Measurements from ENCODE around the gene PTPRD. TPM values are rescaled to one million over a fixed set of nuclear protein-coding genes. Genes with fewer than 3 reads are reported as not detected.
A peak's percentile ranks its signal among the peaks of the same experiment; 100 is the strongest.

The PTPRD gene
- total RNA-seq, 1 donor from 2014 or later = 5.7 TPM

DNA sequence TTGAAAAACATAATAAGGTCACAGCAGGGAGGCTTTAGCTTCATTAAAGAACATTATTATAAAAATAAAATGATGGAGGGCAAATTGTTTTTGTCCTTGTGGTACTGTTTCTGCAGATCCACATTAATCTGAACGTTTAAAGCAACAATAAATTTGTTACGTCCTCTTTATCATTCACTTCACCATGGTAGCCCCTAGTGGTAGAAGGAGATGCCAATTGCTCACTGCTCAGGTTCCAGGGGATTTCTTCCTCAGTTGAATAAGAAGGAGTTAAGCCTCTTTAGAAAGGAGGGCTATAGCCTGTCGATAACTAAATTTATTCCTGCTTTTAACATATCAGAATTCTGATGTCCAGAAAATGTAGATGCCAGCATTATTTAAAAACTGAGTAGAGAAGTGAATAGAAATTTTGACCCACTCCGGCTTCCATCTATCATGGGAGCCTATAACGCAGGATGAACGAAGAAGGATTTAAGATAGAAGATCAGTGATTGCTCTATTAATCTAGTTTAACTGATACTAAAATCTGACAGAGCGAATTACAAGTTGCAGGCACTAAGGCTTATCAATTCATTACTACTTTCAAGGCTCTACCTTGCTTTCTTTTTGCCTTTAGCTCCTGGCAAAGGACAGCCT lies 692.3 kb downstream of the PTPRD start:
- Mint-ChIP-seq H3K9me3 (ENCODE audit: low read depth) (peaks cover 7% of the 10 kb centered on the region), H3K36me3 (ENCODE audit: low read depth) (peaks cover 2% of the 10 kb centered on the region)

GRCh38 chr9:9919174-9919775 lies 693.5 kb downstream of the PTPRD start:
- no peak overlapping the region for H3K27ac Mint-ChIP-seq (ENCODE audit: unreplicated experiment)
- DNase-seq (ENCODE audit: low spot score) = no peak
- H3K4me3 Mint-ChIP-seq (ENCODE audit: unreplicated experiment) = no peak overlapping the region
- peaks cover 12% of the 10 kb centered on the region for H3K27me3 Mint-ChIP-seq (ENCODE audit: low read depth)
- H3K9me3 Mint-ChIP-seq (ENCODE audit: low read depth) = peaks cover 14% of the 10 kb centered on the region
- H3K36me3 Mint-ChIP-seq (ENCODE audit: low read depth) = peaks cover 2% of the 10 kb centered on the region
- H3K4me1 Mint-ChIP-seq (ENCODE audit: low read depth) = no peaks in the 10 kb centered on the region
- TF ChIP-seq CTCF (IDR thresholded peaks at IDR 0.05) = no peak

More for the DNA sequence above, 692.3 kb downstream of the PTPRD start:
- H3K4me1 Mint-ChIP-seq (ENCODE audit: low read depth) = no peaks in the 10 kb centered on the region
- no peak for DNase-seq (ENCODE audit: low spot score)
- H3K27me3 Mint-ChIP-seq (ENCODE audit: low read depth) = peaks cover 13% of the 10 kb centered on the region
- no peak overlapping the region for H3K27ac Mint-ChIP-seq (ENCODE audit: unreplicated experiment)
- no peak overlapping the region for H3K4me3 Mint-ChIP-seq (ENCODE audit: unreplicated experiment)
- TF ChIP-seq CTCF (IDR thresholded peaks at IDR 0.05) = peak; percentile 36

DNA sequence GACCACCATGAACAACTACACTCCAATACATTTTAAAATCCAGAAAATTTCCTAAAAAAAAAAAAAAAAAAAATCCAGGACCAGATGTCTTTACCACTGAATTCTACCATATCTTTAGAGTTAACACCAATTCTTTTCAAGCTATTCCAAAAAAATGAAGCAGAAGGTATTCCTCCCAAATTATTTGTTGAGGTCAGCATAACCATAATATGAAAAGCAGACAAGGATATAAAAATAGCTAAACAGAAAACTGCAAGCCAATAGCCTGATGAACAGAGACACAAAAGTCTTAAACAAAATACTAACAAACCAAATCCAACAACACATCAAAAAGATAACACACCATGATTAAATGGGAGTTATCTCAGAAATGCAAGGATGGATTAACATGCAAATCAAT lies 695.4 kb downstream of the PTPRD start:
- DNase-seq (ENCODE audit: low spot score) = no peak
- H3K27ac Mint-ChIP-seq (ENCODE audit: unreplicated experiment) = no peak overlapping the region
- no peaks in the 10 kb centered on the region for H3K4me1 Mint-ChIP-seq (ENCODE audit: low read depth)
- H3K4me3 Mint-ChIP-seq (ENCODE audit: unreplicated experiment) = no peak overlapping the region
- H3K27me3 Mint-ChIP-seq (ENCODE audit: low read depth) = peaks cover 8% of the 10 kb centered on the region
- peaks cover 14% of the 10 kb centered on the region for H3K9me3 Mint-ChIP-seq (ENCODE audit: low read depth)
- H3K36me3 Mint-ChIP-seq (ENCODE audit: low read depth) = peaks cover 2% of the 10 kb centered on the region
- TF ChIP-seq CTCF (IDR thresholded peaks at IDR 0.05) = no peak

DNA sequence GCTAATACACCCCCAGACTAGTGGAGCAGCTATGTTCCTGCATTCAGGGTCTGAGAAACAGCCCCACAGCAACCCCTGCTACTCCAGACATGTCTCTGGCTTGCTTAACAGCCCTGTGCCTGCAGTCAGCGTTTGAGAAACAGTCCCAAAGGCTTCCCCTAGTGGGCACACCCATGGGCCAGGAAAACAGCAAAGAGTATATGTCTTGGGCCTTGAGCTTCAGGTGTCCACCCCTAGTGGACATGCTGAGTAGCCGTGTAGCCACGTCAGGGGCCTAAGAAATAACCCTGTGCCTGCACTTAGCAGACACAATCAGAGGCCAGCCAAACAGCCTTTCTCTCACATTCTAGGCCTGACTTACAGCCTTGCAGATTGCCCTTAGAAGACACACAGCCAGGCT lies 698.6 kb downstream of the PTPRD start:
- Mint-ChIP-seq H3K27ac (ENCODE audit: unreplicated experiment) (no peak overlapping the region), H3K27me3 (ENCODE audit: low read depth) (peaks cover 8% of the 10 kb centered on the region), H3K4me1 (ENCODE audit: low read depth) (no peaks in the 10 kb centered on the region)

More for the DNA sequence above, 698.6 kb downstream of the PTPRD start:
- no peak for DNase-seq (ENCODE audit: low spot score)
- H3K4me3 Mint-ChIP-seq (ENCODE audit: unreplicated experiment) = no peak overlapping the region
- no peak for TF ChIP-seq CTCF (IDR thresholded peaks at IDR 0.05)
- H3K36me3 Mint-ChIP-seq (ENCODE audit: low read depth) = peaks cover 2% of the 10 kb centered on the region
- H3K9me3 Mint-ChIP-seq (ENCODE audit: low read depth) = peaks cover 14% of the 10 kb centered on the region

Measured in chondrocyte (in vitro differentiated cells).